Fibroblast of skin of right biceps (primary cell): ENCODE results near the gene PDK1.
A peak's percentile ranks its signal among the peaks of the same experiment; 100 is the strongest.

ENCODE experiments used
- DNase-seq: peaks from one replicate; pipeline ENCODE4 v3.0.0-alpha.2; 2013

PDK1 gene

GRCh38 chr2:172600557-172601008, 44.7 kb downstream of the PDK1 start:
- no peak for DNase-seq

- DNase-seq: peak; percentile 74
These were observed 50.4 kb downstream of the PDK1 start for GRCh38 chr2:172606285-172606684.

GRCh38 chr2:172607379-172607928, 51.6 kb downstream of the PDK1 start:
- DNase-seq: no peak

- DNase-seq: no peak
These were observed 53.6 kb downstream of the PDK1 start for GRCh38 chr2:172609488-172609887.

- DNase-seq: no peak
These were observed 56.2 kb downstream of the PDK1 start for GRCh38 chr2:172612051-172612450.

GRCh38 chr2:172613040-172613439, 57.1 kb downstream of the PDK1 start:
- DNase-seq: peak; percentile 70

GRCh38 chr2:172613615-172614231, 57.8 kb downstream of the PDK1 start:
- DNase-seq: peak; percentile 30

- no peak for DNase-seq
These were observed 59.0 kb downstream of the PDK1 start for GRCh38 chr2:172614932-172615331.

GRCh38 chr2:172615727-172616261, 59.9 kb downstream of the PDK1 start:
- DNase-seq: no peak

- DNase-seq: no peak
These were observed 61.2 kb downstream of the PDK1 start for GRCh38 chr2:172617115-172617514.

GRCh38 chr2:172623249-172623965, 67.5 kb downstream of the PDK1 start:
- DNase-seq: peak; percentile 61

GRCh38 chr2:172624996-172625395, 69.1 kb downstream of the PDK1 start:
- peak; percentile 54 for DNase-seq

GRCh38 chr2:172627181-172627580, 71.3 kb downstream of the PDK1 start:
- DNase-seq: no peak

- no peak for DNase-seq
These were observed 72.2 kb downstream of the PDK1 start for GRCh38 chr2:172628085-172628484.

- DNase-seq: no peak
These were observed 73.7 kb downstream of the PDK1 start for GRCh38 chr2:172629586-172629985.

GRCh38 chr2:172630181-172630580, 74.3 kb downstream of the PDK1 start:
- DNase-seq: no peak

GRCh38 chr2:172634477-172634876, 78.6 kb downstream of the PDK1 start:
- DNase-seq: no peak

- no peak for DNase-seq
These were observed 79.7 kb downstream of the PDK1 start for GRCh38 chr2:172635548-172635947.

- peak; percentile 14 for DNase-seq
These were observed 83.4 kb downstream of the PDK1 start for GRCh38 chr2:172639256-172639655.

- DNase-seq: peak; percentile 90
These were observed 83.9 kb downstream of the PDK1 start for GRCh38 chr2:172639823-172640222.

- DNase-seq: no peak
These were observed 84.5 kb downstream of the PDK1 start for GRCh38 chr2:172640389-172640788.

GRCh38 chr2:172642301-172643020, 86.6 kb downstream of the PDK1 start:
- no peak for DNase-seq

- peak; percentile 51 for DNase-seq
These were observed 87.3 kb downstream of the PDK1 start for GRCh38 chr2:172643142-172643541.
